NB4 (cell line): Measurements from ENCODE around the gene FAR2.

Source experiments
- DNase-seq: peaks from one replicate; pipeline ENCODE4 v3.0.0; 2010; ENCODE audit warnings: low read depth
- H3K4me3 ChIP-seq: one replicate; pipeline ENCODE4 v1.5.1; 2011; ENCODE audit warnings: mild to moderate bottlenecking, low read depth, low read length, moderate library complexity
- CTCF ChIP-seq: IDR thresholded peaks from one replicate; pipeline ENCODE4 v1.5.1; 2012; ENCODE audit warnings: low read depth, low read length
- MAX ChIP-seq: IDR thresholded peaks from 2 replicates; pipeline ENCODE4 v1.6.1; 2011; ENCODE audit warnings: low read depth, low read length
- MYC ChIP-seq: IDR thresholded peaks from 2 replicates; pipeline ENCODE4 v1.6.1; 2011; ENCODE audit warnings: low read depth, low read length
- POLR2A ChIP-seq: IDR thresholded peaks from 2 replicates; pipeline ENCODE4 v1.6.1; 2011; ENCODE audit warnings: mild to moderate bottlenecking; ENCODE audit not compliant: insufficient read length; ENCODE audit errors: extremely low read depth

FAR2 gene

GRCh38 chr12:29334937-29335336 lies 185.9 kb downstream of the FAR2 start:
- no peak for DNase-seq
- TF ChIP-seq MAX (no peak), POLR2A (no peak), CTCF (no peak), MYC (no peak)
- H3K4me3 ChIP-seq, result no peak overlapping the region

GRCh38 chr12:29337325-29337724 lies 188.2 kb downstream of the FAR2 start:
- no peak for DNase-seq
- H3K4me3 ChIP-seq, result no peak overlapping the region
- TF ChIP-seq POLR2A (no peak), MAX (no peak), CTCF (no peak), MYC (no peak)

DNA sequence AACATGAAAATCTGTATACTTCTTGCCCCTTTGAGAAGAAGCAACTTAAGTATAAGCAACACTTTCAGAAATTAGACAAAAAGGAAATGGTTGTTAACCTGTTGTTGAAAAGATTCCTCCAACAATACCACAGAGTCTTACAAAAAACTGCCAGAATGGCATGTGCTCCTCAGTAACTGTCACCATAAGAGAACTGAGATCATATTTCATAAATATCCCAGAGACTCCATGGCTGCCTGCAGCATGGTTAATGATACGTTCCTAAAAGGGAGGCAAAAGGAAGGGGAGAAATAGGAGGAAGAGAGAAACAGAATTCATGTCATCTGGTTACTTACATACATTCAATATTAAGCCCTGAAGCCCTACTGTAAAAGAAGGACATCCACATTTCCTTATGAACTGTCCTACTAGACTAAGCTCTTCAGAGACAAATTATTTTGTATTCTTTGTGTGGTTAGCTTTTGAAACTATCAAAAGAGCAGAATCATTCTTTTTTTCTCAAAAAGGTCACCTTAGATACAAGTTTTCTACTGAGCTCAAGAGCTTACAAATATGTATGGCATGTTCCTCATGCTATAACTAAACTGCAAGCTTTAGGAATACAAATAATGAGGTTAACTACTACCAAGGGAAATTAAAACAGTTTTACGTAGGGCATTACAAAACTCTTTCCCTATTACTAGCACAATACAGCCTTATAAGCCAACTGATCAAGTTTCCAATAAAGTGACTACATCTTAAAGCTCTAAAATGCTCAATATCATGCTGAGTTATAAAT lies 194.1 kb downstream of the FAR2 start:
- no peak overlapping the region for H3K4me3 ChIP-seq
- TF ChIP-seq MAX (no peak), POLR2A (no peak), MYC (no peak), CTCF (no peak)
- DNase-seq, result no peak

GRCh38 chr12:29346769-29347421 lies 197.8 kb downstream of the FAR2 start:
- no peak overlapping the region for H3K4me3 ChIP-seq
- no peak for DNase-seq
- TF ChIP-seq CTCF (no peak), MYC (no peak), MAX (no peak), POLR2A (no peak)

- no peak overlapping the region for H3K4me3 ChIP-seq
- peak; percentile 25 for DNase-seq
- no peak for TF ChIP-seq MYC
- no peak for TF ChIP-seq CTCF
- TF ChIP-seq MAX, result no peak
- no peak for TF ChIP-seq POLR2A
Observed at GRCh38 chr12:29350080-29350479, 201.0 kb downstream of the FAR2 start.
